SK-N-SH (cell line): Measurements from ENCODE around the gene ANKFN1.

Source experiments
- CTCF ChIP-seq: fragments of 200-600 bp; sonication (generic); IDR thresholded peaks from 2 replicates; pipeline ENCODE4 v1.6.1; 2017; ENCODE audit warnings: antibody characterized with exemption, mild to moderate bottlenecking, moderate library complexity
- EZH2phosphoT487 ChIP-seq: fragments of 200-600 bp; sonication (generic); IDR thresholded peaks from 2 replicates; pipeline ENCODE4 v1.6.1; 2017; ENCODE audit warnings: low read depth, mixed run types, mild to moderate bottlenecking, antibody characterized with exemption, moderate library complexity, borderline replicate concordance
- FOSL2 ChIP-seq: IDR thresholded peaks from 2 replicates; pipeline ENCODE4 v1.4.0; 2012; ENCODE audit warnings: low read depth, mild to moderate bottlenecking, moderate library complexity, borderline replicate concordance
- MAX ChIP-seq: IDR thresholded peaks from 2 replicates; pipeline ENCODE4 v1.4.0; 2012; ENCODE audit warnings: low read depth
- RCOR1 ChIP-seq: fragments of 150-350 bp; IDR thresholded peaks from 2 replicates; pipeline ENCODE4 v1.6.1; 2017; ENCODE audit warnings: antibody characterized with exemption, low read length
- RFX5 ChIP-seq: IDR thresholded peaks from 2 replicates; pipeline ENCODE4 v1.6.1; 2012; ENCODE audit warnings: mild to moderate bottlenecking, improper control_type of control experiment, low read length
- TCF12 ChIP-seq: IDR thresholded peaks from 2 replicates; pipeline ENCODE4 v1.4.0; 2012
- YY1 ChIP-seq: IDR thresholded peaks from 2 replicates; pipeline ENCODE4 v1.4.0; 2012; ENCODE audit warnings: low read depth, mild to moderate bottlenecking
- ZBTB33 ChIP-seq: IDR thresholded peaks from 2 replicates; pipeline ENCODE4 v1.4.0; 2012; ENCODE audit warnings: low read depth, borderline replicate concordance

- TF ChIP-seq CTCF = no peak
- no peak for TF ChIP-seq ZBTB33
- TF ChIP-seq EZH2phosphoT487 = no peak
- TF ChIP-seq MAX = no peak
- TF ChIP-seq RCOR1 = no peak
- no peak for TF ChIP-seq TCF12
- TF ChIP-seq RFX5 = no peak
- no peak for TF ChIP-seq FOSL2
- TF ChIP-seq YY1 = no peak
Measured at GRCh38 chr17:56185491-56186221, 32.4 kb downstream of the ANKFN1 start.
